ENCODE results near the gene NUP188.

NUP188 gene

DNA sequence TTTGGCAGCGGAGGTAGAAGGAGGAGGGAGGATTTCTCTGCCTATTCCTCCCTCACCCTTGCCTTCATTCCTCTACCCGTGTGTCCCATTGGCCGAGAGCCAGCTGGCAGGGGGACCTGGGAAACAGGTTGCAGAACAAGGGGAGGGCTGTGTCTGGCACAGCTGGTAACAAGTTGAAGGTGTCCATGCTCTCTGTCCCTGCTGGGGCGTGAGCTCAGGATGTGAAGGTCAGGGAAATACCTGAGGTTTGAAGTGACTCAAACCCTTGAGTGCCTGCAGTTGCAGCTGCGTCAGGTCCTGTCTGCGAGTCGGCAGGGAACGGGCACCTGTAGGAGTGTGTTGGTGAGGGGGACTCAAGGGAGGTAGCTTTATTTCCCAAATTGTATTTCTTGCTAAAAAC is 105.1 kb downstream of the NUP188 start:
- no peak overlapping the region for H3K4me3 ChIP-seq (ENCODE audit: control insufficient read depth, low read depth, low read length)
- TF ChIP-seq, protein P1, sequence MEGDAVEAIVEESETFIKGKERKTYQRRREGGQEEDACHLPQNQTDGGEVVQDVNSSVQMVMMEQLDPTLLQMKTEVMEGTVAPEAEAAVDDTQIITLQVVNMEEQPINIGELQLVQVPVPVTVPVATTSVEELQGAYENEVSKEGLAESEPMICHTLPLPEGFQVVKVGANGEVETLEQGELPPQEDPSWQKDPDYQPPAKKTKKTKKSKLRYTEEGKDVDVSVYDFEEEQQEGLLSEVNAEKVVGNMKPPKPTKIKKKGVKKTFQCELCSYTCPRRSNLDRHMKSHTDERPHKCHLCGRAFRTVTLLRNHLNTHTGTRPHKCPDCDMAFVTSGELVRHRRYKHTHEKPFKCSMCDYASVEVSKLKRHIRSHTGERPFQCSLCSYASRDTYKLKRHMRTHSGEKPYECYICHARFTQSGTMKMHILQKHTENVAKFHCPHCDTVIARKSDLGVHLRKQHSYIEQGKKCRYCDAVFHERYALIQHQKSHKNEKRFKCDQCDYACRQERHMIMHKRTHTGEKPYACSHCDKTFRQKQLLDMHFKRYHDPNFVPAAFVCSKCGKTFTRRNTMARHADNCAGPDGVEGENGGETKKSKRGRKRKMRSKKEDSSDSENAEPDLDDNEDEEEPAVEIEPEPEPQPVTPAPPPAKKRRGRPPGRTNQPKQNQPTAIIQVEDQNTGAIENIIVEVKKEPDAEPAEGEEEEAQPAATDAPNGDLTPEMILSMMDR (IDR thresholded peaks at IDR 0.05; ENCODE audit: control insufficient read depth, insufficient read depth, low read depth, low read length, missing control alignments), result no peak
- DNase-seq (ENCODE audit: low read depth), result no peak

DNA sequence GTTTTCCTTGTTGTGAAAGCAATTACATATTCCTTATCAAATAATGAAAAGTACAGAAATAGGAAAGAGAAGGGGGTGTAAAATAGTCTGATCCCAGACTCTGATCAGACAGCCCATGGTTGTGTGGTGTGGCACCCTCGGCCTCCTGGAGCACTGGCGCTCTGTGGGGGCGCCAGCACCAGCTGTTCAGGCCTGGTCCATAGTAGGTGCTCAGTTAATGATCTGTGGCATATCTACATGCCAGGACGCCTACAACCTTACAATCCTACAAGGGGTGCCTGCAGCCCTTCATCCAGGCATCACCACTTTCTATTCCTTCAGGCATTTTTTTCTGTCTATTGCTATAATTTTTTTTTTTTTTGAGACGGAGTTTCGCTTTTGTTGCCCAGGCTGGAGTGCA is 105.5 kb downstream of the NUP188 start:
- no peak overlapping the region for H3K4me3 ChIP-seq (ENCODE audit: control insufficient read depth, low read depth, low read length)
- no peak for DNase-seq (ENCODE audit: low read depth)
- TF ChIP-seq, protein P1 (IDR thresholded peaks at IDR 0.05; ENCODE audit: control insufficient read depth, insufficient read depth, low read depth, low read length, missing control alignments), result no peak

DNA sequence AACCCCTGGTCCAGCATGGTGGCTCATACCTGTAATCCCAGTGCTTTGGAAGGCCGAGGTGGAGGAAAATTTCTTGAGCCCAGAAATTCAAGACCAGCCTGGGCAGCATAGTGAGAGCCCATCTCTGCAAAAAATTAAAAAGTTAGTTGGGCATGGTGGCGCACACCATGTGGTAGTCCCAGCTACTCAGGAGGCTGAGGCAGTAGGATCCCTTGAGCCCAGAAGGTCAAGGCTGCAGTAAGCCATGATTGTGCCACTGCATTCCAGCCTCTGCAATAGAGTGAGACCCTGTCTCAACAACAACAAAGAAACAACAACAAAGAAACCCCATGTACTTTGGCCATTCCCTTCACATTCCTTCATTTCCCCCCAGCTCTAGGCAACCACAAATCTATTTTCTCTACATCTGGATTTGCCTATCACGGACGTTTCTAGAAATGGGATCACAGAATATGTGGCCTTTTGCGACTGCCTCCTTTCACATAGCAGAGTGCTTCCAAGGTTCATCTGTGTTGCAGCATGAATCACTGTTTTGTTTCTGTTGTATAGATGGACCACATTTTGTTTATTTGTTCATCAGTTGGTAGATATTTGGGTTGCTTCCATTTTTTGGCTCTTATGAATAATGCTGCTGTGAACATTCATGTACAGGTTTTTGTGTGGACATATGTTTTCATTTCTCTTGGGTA is 106.8 kb downstream of the NUP188 start:
- TF ChIP-seq, protein P1 (IDR thresholded peaks at IDR 0.05; ENCODE audit: control insufficient read depth, insufficient read depth, low read depth, low read length, missing control alignments), result no peak
- no peak for DNase-seq (ENCODE audit: low read depth)
- H3K4me3 ChIP-seq (ENCODE audit: control insufficient read depth, low read depth, low read length), result no peak overlapping the region
